Colonic mucosa (tissue), 4 donors: ENCODE data around the gene NDNF. TPM values are rescaled to one million over a fixed set of nuclear protein-coding genes. Genes with fewer than 3 reads are reported as not detected.

Experiments used
- DNase-seq: peaks from one replicate; pipeline ENCODE4 v3.0.0-alpha.2; 2020
- H3K27ac ChIP-seq: fragments of 200-600 bp; one replicate; pipeline ENCODE4 v1.8.0; 2021
- H3K27me3 ChIP-seq: fragments of 200-600 bp; one replicate; pipeline ENCODE4 v1.8.0; 2021
- H3K36me3 ChIP-seq: fragments of 200-600 bp; one replicate; pipeline ENCODE4 v1.8.0; 2021
- H3K4me1 ChIP-seq: fragments of 200-600 bp; one replicate; pipeline ENCODE4 v1.8.0; 2021; ENCODE audit warnings: mild to moderate bottlenecking
- H3K4me3 ChIP-seq: fragments of 200-600 bp; one replicate; pipeline ENCODE4 v1.8.0; 2021
- H3K9ac ChIP-seq, 2 donors: one replicate each; pipeline ENCODE4 v1.7.0; 2013; ENCODE audit warnings: control low read depth in 2 of 2, low read depth in 2 of 2, low read length in 2 of 2
- H3K9me3 ChIP-seq: fragments of 200-600 bp; one replicate; pipeline ENCODE4 v1.8.0; 2021
- intact Hi-C: fragments of 100-400 bp; cut with DNase I; formaldehyde crosslinking; loops from one replicate; pipeline ENCODE4 v1.14.1; 2022
- total RNA-seq, 2 donors: library from RNA; stranded (reverse); fragmentation: NEBNext Ultra II Directional in 1 of 2; extraction: Animal tissue kit (Norgen Biotek cat#: 25700) in 1 of 2; gene quantifications; one replicate each; pipeline ENCODE4 v1.2.1, GENCODE V29; 2021
- TF ChIP-seq, protein P1 (sequence below): fragments of 200-600 bp; IDR thresholded peaks from one replicate; pipeline ENCODE4 v1.8.0; 2022; ENCODE audit warnings: antibody characterized with exemption, mild to moderate bottlenecking
- donor health status: healthy.
- donor health status: DM: no; HTN: no; CAD: no.
- donor health status: DM: no; HTN: no; CAD: no.

NDNF gene
- total RNA-seq, 2 donors from 2014 or later: 8.9 to 30.4 TPM

DNA sequence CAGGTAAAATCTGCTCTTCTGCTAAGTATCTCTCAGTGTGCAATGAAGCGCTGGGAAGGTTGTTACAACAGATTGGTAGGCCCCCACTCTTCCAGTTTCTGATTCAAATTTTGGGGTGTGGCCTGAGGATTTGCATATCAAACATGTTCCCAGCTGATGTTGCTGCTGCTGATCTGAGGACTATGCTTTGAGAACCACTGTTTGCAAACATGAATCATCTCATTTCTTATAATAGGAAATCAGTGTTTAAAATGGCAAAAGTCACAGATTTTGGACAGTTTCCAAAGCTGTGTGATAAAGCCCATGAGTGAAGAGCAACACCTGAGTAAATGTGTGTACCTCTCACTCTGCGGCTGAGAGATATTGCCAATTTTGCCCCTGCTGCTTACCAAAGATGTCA is 36.2 kb upstream of the NDNF start:
- TF ChIP-seq, protein P1, sequence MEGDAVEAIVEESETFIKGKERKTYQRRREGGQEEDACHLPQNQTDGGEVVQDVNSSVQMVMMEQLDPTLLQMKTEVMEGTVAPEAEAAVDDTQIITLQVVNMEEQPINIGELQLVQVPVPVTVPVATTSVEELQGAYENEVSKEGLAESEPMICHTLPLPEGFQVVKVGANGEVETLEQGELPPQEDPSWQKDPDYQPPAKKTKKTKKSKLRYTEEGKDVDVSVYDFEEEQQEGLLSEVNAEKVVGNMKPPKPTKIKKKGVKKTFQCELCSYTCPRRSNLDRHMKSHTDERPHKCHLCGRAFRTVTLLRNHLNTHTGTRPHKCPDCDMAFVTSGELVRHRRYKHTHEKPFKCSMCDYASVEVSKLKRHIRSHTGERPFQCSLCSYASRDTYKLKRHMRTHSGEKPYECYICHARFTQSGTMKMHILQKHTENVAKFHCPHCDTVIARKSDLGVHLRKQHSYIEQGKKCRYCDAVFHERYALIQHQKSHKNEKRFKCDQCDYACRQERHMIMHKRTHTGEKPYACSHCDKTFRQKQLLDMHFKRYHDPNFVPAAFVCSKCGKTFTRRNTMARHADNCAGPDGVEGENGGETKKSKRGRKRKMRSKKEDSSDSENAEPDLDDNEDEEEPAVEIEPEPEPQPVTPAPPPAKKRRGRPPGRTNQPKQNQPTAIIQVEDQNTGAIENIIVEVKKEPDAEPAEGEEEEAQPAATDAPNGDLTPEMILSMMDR: no peak
- no peak overlapping the region for H3K27ac ChIP-seq
- H3K9me3 ChIP-seq: no peaks in the 10 kb centered on the region
- no peaks in the 10 kb centered on the region for H3K27me3 ChIP-seq
- intact Hi-C loops: no loop called here
- no peaks in the 10 kb centered on the region for H3K36me3 ChIP-seq
- DNase-seq: no peak
- no peak overlapping the region for H3K4me3 ChIP-seq
- H3K4me1 ChIP-seq: no peaks in the 10 kb centered on the region
- no peak overlapping the region for H3K9ac ChIP-seq

DNA sequence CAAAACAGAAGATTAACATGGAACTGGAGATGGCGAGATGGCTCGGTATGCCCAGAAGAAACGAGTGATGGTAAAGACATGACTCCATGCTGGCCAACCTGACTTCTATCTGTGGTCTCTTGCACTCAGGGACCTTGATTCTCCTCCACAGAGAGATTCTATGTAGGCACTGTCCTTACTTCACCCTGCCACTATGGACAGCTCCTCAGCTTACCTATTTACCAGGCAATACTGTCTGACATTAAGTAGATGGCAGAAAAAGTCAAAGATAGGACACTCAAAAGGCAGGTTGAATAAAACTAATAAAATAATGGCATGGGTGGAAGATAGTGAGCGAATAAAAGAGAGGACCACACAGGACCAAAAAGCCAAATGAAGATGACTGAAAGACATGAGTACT is 35.2 kb upstream of the NDNF start:
- no peak overlapping the region for H3K9ac ChIP-seq
- H3K27me3 ChIP-seq: no peaks in the 10 kb centered on the region
- H3K4me3 ChIP-seq: no peak overlapping the region
- no peaks in the 10 kb centered on the region for H3K4me1 ChIP-seq
- TF ChIP-seq, protein P1: no peak
- no peak overlapping the region for H3K27ac ChIP-seq
- H3K9me3 ChIP-seq: no peaks in the 10 kb centered on the region
- H3K36me3 ChIP-seq: no peaks in the 10 kb centered on the region
- intact Hi-C loops: no loop called here
- no peak for DNase-seq

DNA sequence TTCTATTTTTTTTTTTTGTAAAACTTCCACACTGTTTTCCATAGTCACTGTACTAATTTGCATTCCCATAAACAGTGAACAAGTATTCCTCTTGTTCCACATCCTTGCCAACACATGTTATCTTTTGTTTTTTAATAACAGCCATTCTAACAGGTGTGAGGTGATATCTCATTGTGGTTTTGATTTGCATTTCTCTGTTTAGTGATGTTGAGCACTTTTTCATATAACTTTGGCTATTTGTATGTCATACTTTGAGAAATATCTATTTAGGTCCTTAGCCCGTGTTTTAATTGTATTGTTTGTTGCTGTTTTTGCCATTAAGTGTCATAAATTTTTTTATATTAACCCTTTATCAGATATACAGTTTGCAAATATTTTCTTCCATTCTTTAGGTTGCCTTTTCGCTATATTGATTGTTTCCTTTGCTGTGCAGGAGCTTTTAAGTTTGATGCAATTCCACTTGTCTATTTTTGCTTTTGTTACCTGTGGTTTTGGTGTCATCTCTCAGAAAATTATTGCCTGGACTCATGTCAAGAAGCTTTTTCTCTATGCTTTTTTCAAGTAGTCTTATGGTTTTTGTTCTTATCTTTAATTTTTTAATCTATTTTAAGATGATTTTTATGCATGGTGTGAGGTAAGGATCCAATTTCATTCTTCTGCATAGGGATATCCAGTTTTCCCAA is 27.9 kb upstream of the NDNF start:
- no peak for DNase-seq
- no peak overlapping the region for H3K4me3 ChIP-seq
- no peaks in the 10 kb centered on the region for H3K36me3 ChIP-seq
- no peaks in the 10 kb centered on the region for H3K4me1 ChIP-seq
- H3K9ac ChIP-seq: no peak overlapping the region
- intact Hi-C loops: no loop called here
- TF ChIP-seq, protein P1: no peak
- H3K9me3 ChIP-seq: no peaks in the 10 kb centered on the region
- H3K27me3 ChIP-seq: no peaks in the 10 kb centered on the region
- H3K27ac ChIP-seq: no peak overlapping the region

DNA sequence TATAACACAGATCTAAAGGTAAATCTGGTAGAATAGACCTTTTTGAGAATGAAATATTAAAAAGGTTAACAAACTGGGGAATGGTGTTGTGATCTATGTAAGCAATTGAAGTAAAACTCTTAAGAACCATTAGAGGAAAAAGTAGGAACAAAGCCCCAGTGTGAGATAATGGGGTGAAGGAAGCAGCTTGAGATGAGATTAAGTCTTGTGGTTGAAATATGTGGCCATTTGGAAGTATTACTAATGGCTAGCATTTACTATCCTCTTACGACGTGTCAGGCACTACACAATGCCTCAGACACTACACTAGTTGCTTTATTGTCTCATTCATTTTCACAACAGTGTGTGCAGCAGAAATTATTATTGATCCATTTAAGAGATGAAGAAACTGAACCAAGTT is 25.9 kb upstream of the NDNF start:
- no peaks in the 10 kb centered on the region for H3K36me3 ChIP-seq
- H3K4me3 ChIP-seq: no peak overlapping the region
- no peak overlapping the region for H3K9ac ChIP-seq
- H3K9me3 ChIP-seq: no peaks in the 10 kb centered on the region
- DNase-seq: no peak
- intact Hi-C loops: loop anchor here (5.0 to 10.0 kb wide), 3 partner anchors 263 to 1023 kb away; no protein-coding TSS in a partner anchor
- no peaks in the 10 kb centered on the region for H3K27me3 ChIP-seq
- no peaks in the 10 kb centered on the region for H3K4me1 ChIP-seq
- TF ChIP-seq, protein P1: no peak
- H3K27ac ChIP-seq: no peak overlapping the region

DNA sequence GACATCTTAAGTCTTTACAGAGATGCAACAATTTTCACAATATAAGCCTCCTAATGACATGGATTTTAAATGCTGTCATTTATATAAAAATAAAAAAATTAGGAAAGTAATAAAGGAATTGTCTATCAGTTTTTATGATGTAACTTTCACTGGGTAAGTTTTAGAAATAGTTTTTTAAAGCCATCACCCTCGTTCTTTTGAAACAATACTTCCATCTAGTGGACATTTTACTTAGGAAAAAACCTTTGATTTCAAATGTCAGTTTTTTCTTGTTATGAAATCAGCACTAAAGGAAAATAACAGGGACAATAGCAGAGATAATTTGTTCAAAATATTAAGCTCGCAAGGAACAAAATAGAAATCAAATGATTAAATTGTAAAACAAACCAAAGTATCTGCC is 24.3 kb upstream of the NDNF start:
- TF ChIP-seq, protein P1: peak; percentile 46

More for the DNA sequence above, 24.3 kb upstream of the NDNF start:
- intact Hi-C loops: loop anchor here (2.0 to 10.0 kb wide), 4 partner anchors 262 to 1022 kb away; no protein-coding TSS in a partner anchor
- no peaks in the 10 kb centered on the region for H3K9me3 ChIP-seq
- H3K4me3 ChIP-seq: no peak overlapping the region
- H3K4me1 ChIP-seq: no peaks in the 10 kb centered on the region
- H3K27me3 ChIP-seq: no peaks in the 10 kb centered on the region
- no peaks in the 10 kb centered on the region for H3K36me3 ChIP-seq
- no peak overlapping the region for H3K9ac ChIP-seq
- no peak for DNase-seq
- no peak overlapping the region for H3K27ac ChIP-seq
